Activated CD4-positive, alpha-beta T cell treated with anti-CD3 and anti-CD28 coated beads, Interleukin-2, amount 50 U/mL, for 1 hour (primary cell): ENCODE results near the gene SMO.
"Not testable (repeated sequence)": the region's sequence is repeated elsewhere in the genome, so short reads cannot be mapped to it uniquely, and the experiment has no call there.

Experiments used
- DNase-seq: peaks from one replicate; pipeline ENCODE4 v3.0.0-alpha.2; 2020

The SMO gene

GRCh38 chr7:129240119-129240820 lies 51.8 kb downstream of the SMO start:
- no peak for DNase-seq

GRCh38 chr7:129244220-129244619 lies 55.8 kb downstream of the SMO start:
- no peak for DNase-seq

- no peak for DNase-seq
These were observed 57.1 kb downstream of the SMO start for GRCh38 chr7:129245533-129245932.

GRCh38 chr7:129247087-129247486 lies 58.7 kb downstream of the SMO start:
- DNase-seq: no peak

GRCh38 chr7:129252128-129252527 lies 63.7 kb downstream of the SMO start:
- no peak for DNase-seq

GRCh38 chr7:129252603-129253002 lies 64.2 kb downstream of the SMO start:
- DNase-seq: not testable (repeated sequence)

GRCh38 chr7:129255800-129256199 lies 67.4 kb downstream of the SMO start:
- DNase-seq: no peak

GRCh38 chr7:129256221-129256620 lies 67.8 kb downstream of the SMO start:
- DNase-seq: no peak

GRCh38 chr7:129257168-129257567 lies 68.7 kb downstream of the SMO start:
- no peak for DNase-seq

- DNase-seq: no peak
These were observed 70.4 kb downstream of the SMO start for GRCh38 chr7:129258649-129259389.

- DNase-seq: no peak
These were observed 73.9 kb downstream of the SMO start for GRCh38 chr7:129262324-129262723.
